Neuronal stem cell (in vitro differentiated cells): ENCODE data around the gene BRAT1.
"Not testable (repeated sequence)": the region's sequence is repeated elsewhere in the genome, so short reads cannot be mapped to it uniquely, and the experiment has no call there.

Source experiments
- DNase-seq: peaks from one replicate; pipeline ENCODE4 v3.0.0-alpha.2; 2013; ENCODE audit warnings: low spot score
- H2AFZ ChIP-seq: one replicate; pipeline ENCODE4 v1.6.1; 2013; ENCODE audit warnings: mild to moderate bottlenecking, low read length, inconsistent platforms
- H2AK5ac ChIP-seq: 2 replicates; pipeline ENCODE4 v1.6.1; 2013; ENCODE audit warnings: low read depth, mild to moderate bottlenecking, inconsistent platforms, low read length, moderate library complexity, mixed read lengths
- H2BK120ac ChIP-seq: 2 replicates; pipeline ENCODE4 v1.6.1; 2013; ENCODE audit warnings: low read depth, mild to moderate bottlenecking, inconsistent platforms, low read length, moderate library complexity, mixed read lengths
- H2BK12ac ChIP-seq: one replicate; pipeline ENCODE4 v1.6.1; 2013; ENCODE audit warnings: low read length, inconsistent platforms
- H2BK15ac ChIP-seq: 2 replicates; pipeline ENCODE4 v1.6.1; 2013; ENCODE audit warnings: mild to moderate bottlenecking, low read length, inconsistent platforms, mixed read lengths
- H2BK5ac ChIP-seq: one replicate; pipeline ENCODE4 v1.6.1; 2013; ENCODE audit warnings: inconsistent platforms, mild to moderate bottlenecking, low read length, moderate library complexity
- H3K14ac ChIP-seq: one replicate; pipeline ENCODE4 v1.6.1; 2013; ENCODE audit warnings: low read length, inconsistent platforms
- H3K18ac ChIP-seq: 2 replicates; pipeline ENCODE4 v1.6.1; 2013; ENCODE audit warnings: low read length, inconsistent platforms
- H3K23ac ChIP-seq: 2 replicates; pipeline ENCODE4 v1.6.1; 2013; ENCODE audit warnings: low read depth, mild to moderate bottlenecking, mixed read lengths, low read length, inconsistent platforms; ENCODE audit not compliant: poor library complexity
- H3K27ac ChIP-seq: replicated peaks from 3 replicates; pipeline ENCODE4 v1.5.1; 2013; ENCODE audit warnings: low read length, inconsistent platforms
- H3K27me3 ChIP-seq, 3 experiments: 2 replicates each; pipeline ENCODE4 v1.6.1; 2013; ENCODE audit warnings: low read length in 3 of 3, mild to moderate bottlenecking in 2 of 3, inconsistent platforms in 1 of 3, low read depth in 1 of 3, mixed read lengths in 1 of 3, moderate library complexity in 1 of 3; ENCODE audit not compliant: control insufficient read depth in 3 of 3, insufficient read depth in 3 of 3
- H3K36me3 ChIP-seq, 2 donors: replicated peaks in 1 of 2; 2 replicates each; pipeline ENCODE4 v1.6.1; 2013; ENCODE audit warnings: low read length in 2 of 2; ENCODE audit not compliant: control insufficient read depth in 2 of 2, insufficient read depth in 2 of 2
- H3K4ac ChIP-seq: 2 replicates; pipeline ENCODE4 v1.6.1; 2013; ENCODE audit warnings: inconsistent platforms, mild to moderate bottlenecking, low read length, moderate library complexity
- H3K4me1 ChIP-seq, 2 donors: 1 replicate in 1 of 2; 2 replicates in 1 of 2; pipeline ENCODE4 v1.6.1; 2013; ENCODE audit warnings: low read length in 2 of 2, low read depth in 1 of 2; ENCODE audit not compliant: control insufficient read depth in 2 of 2, insufficient read depth in 1 of 2
- H3K4me2 ChIP-seq: one replicate; pipeline ENCODE4 v1.6.1; 2013; ENCODE audit warnings: mild to moderate bottlenecking, low read length, inconsistent platforms; ENCODE audit not compliant: insufficient read depth, poor library complexity, severe bottlenecking
- H3K4me3 ChIP-seq, 2 donors: 2 replicates each; pipeline ENCODE4 v1.5.1; 2013; ENCODE audit warnings: low read length in 2 of 2, mild to moderate bottlenecking in 2 of 2, inconsistent platforms in 1 of 2, moderate library complexity in 1 of 2
- H3K79me1 ChIP-seq: one replicate; pipeline ENCODE4 v1.6.1; 2013; ENCODE audit warnings: low read depth, mild to moderate bottlenecking, inconsistent platforms, low read length, moderate library complexity
- H3K9ac ChIP-seq: one replicate; pipeline ENCODE4 v1.6.1; 2013; ENCODE audit warnings: mild to moderate bottlenecking, low read depth, low read length, inconsistent platforms; ENCODE audit not compliant: poor library complexity
- H3K9me3 ChIP-seq, 2 donors: replicated peaks in 1 of 2; 2 replicates each; pipeline versions ENCODE3 to v1.6.1; 2013; ENCODE audit warnings: low read length in 2 of 2, mild to moderate bottlenecking in 2 of 2, inconsistent platforms in 1 of 2, low read depth in 1 of 2, mixed read lengths in 1 of 2, moderate library complexity in 1 of 2; ENCODE audit not compliant: control insufficient read depth in 2 of 2, insufficient read depth in 1 of 2
- H4K8ac ChIP-seq: one replicate; pipeline ENCODE4 v1.6.1; 2013; ENCODE audit warnings: low read depth, mild to moderate bottlenecking, inconsistent platforms, low read length, moderate library complexity
- H4K91ac ChIP-seq: one replicate; pipeline ENCODE4 v1.6.1; 2013; ENCODE audit warnings: low read length, low read depth, mild to moderate bottlenecking, inconsistent platforms; ENCODE audit not compliant: poor library complexity
- WGBS, 2 donors: extraction: QIAGEN DNeasy Blood & Tissue Kit; methylation state at CpG; one replicate each; pipeline ENCODE4 v1.1.7; 2013; ENCODE audit warnings: missing lambda C conversion rate in 2 of 2, mixed read lengths in 1 of 2; ENCODE audit not compliant: insufficient read length in 2 of 2, insufficient replicate concordance in 1 of 2; ENCODE audit errors: extremely low coverage in 2 of 2; 5-methylcytosine and 5-hydroxymethylcytosine counted together

BRAT1 gene

DNA sequence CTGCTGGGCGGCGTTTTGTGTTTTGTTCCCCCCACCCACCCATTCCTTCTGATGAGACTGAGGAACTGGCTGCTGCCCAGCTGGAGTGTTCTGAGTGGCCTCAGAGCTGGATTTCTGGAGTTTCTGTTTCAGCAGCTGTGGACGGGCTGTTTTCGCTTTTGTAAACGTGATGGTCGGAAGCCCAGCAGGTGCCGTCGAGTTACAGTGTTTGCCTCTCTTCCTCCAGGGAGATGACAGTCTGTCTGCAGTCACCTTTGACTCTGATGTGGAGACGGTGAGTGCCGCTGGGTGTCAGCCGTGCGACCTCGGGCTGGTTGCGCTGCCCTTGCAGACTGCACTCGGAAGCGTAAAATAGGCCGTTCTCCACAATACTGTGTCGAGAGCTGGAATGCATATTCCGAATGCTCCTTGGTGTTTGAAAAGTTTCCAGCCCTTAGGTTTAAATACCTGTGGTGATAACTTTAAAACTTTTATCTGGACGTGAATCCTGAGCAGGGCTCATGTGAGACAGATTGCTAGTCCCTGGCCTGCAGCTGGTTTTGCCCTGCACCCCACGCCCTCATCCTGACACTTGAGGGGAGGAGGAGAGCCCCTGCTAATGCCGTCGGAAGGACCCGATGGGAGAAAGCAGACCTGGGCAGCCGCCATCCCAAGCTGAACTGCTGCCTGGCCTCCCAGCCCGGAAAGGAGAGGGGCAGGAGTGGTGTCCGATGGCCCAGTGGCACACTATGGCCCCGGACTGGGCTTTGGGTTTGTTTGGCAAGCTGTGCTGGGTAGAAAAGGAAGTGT is 11.8 kb upstream of the BRAT1 start:
- H3K18ac ChIP-seq: peak overlapping the region; percentile 57
- peak overlapping the region; percentile 42 for H2BK15ac ChIP-seq
- H3K4me3 ChIP-seq: no peak overlapping the region

DNA sequence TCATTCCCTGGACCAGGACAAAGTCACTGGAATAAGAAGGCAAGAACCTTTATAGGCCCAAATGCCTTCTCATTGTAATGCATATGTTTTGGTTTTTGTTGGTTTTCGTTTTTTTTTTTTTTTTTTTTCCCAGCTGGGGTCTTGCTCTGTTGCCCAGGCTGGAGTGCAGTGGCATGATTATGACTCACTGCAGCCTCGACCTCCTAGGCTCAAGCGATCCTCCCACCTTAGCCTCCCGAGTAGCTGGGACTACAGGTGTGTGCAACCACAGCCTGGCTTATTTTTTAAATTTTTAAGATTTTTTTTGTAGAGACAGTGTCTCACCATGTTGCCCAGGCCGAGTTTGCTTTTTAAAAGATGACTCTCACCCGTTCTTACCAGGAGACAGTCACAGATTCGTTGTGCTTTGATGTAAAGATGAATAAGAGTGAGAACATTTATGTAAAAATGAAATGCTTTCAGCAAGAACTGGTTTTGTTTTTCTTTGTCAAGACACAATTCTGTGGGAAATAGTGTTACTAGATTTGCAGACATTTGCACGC is 11.1 kb upstream of the BRAT1 start:
- no peak overlapping the region for H3K27ac ChIP-seq
- no peak overlapping the region for H3K14ac ChIP-seq
- WGBS, 2 donors: no CpG with 5 or more reads among the region's 8 CpGs
- H3K23ac ChIP-seq: no peak overlapping the region
- H2BK120ac ChIP-seq: no peak overlapping the region
- peak overlapping the region; percentile 41 for H2AK5ac ChIP-seq
- no peak overlapping the region for H2BK15ac ChIP-seq
- H4K91ac ChIP-seq: no peak overlapping the region
- no peak overlapping the region for H3K4ac ChIP-seq
- no peak overlapping the region for H3K9ac ChIP-seq
- H2AFZ ChIP-seq: no peak overlapping the region
- H3K18ac ChIP-seq: no peak overlapping the region
- no peak overlapping the region for H3K4me3 ChIP-seq
- DNase-seq: no peak
- H3K4me1 ChIP-seq: peaks cover 22 to 25% of the 10 kb centered on the region in 2 donors
- H3K79me1 ChIP-seq: no peaks in the 10 kb centered on the region
- no peak overlapping the region for H2BK5ac ChIP-seq
- H3K36me3 ChIP-seq: peaks cover 0 to 3% of the 10 kb centered on the region in 2 donors
- H3K9me3 ChIP-seq: no peaks in the 10 kb centered on the region
- H3K4me2 ChIP-seq: no peak overlapping the region
- no peak overlapping the region for H2BK12ac ChIP-seq
- H3K27me3 ChIP-seq: no peaks in the 10 kb centered on the region
- H4K8ac ChIP-seq: no peak overlapping the region

More for the DNA sequence above, 11.8 kb upstream of the BRAT1 start:
- no peak overlapping the region for H4K91ac ChIP-seq
- H4K8ac ChIP-seq: no peak overlapping the region
- H2BK12ac ChIP-seq: peak overlapping the region; percentile 5
- H3K9ac ChIP-seq: peak overlapping the region; percentile 63
- DNase-seq: no peak
- H2BK5ac ChIP-seq: no peak overlapping the region
- no peak overlapping the region for H3K4ac ChIP-seq
- no peaks in the 10 kb centered on the region for H3K27me3 ChIP-seq
- H2AFZ ChIP-seq: peak overlapping the region; percentile 18
- H3K79me1 ChIP-seq: peaks cover under 1% of the 10 kb centered on the region
- H3K4me2 ChIP-seq: no peak overlapping the region
- H3K27ac ChIP-seq: peak overlapping the region; percentile 29
- H3K14ac ChIP-seq: no peak overlapping the region
- no peak overlapping the region for H2BK120ac ChIP-seq
- peaks cover 22 to 25% of the 10 kb centered on the region in 2 donors for H3K4me1 ChIP-seq
- H3K23ac ChIP-seq: peak overlapping the region; percentile 40
- H3K36me3 ChIP-seq: peaks cover 0 to 8% of the 10 kb centered on the region in 2 donors
- H2AK5ac ChIP-seq: peak overlapping the region; percentile 72
- no CpG with 5 or more reads among the region's 28 CpGs for WGBS, 2 donors
- no peaks in the 10 kb centered on the region for H3K9me3 ChIP-seq

DNA sequence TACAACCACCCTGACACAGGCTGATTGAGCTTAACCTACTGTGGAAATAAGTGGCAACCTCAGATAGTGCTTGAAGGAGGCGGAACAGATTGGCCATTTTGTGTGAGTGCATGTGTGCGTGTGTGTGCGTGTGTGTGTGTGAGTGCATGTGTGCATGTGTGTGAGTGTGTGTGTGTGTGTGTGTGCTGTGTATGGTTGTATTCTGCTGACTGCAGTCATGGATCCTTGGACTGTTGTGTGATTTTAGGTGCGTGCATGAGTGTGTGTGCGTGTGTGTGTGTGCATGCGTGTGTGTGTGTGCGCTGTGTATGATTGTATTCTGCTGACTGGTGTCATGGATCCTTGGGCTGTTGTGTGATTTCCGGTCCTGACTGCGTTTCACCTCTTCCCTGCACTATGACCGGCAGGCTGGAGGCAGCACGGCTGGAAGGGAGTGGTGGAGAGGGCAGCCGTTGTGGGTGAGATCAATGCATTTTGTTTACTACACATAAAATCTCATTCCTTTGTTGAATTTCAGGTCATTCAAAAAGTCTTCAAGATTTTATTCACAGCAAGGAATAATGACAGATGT is 9.7 kb upstream of the BRAT1 start:
- H3K4me2 ChIP-seq: no peak overlapping the region
- H3K4me1 ChIP-seq: peaks cover 22 to 25% of the 10 kb centered on the region in 2 donors
- H2BK12ac ChIP-seq: no peak overlapping the region
- H3K4ac ChIP-seq: no peak overlapping the region
- H2BK5ac ChIP-seq: no peak overlapping the region
- no peak overlapping the region for H2BK120ac ChIP-seq
- no peak overlapping the region for H3K4me3 ChIP-seq
- H3K79me1 ChIP-seq: no peaks in the 10 kb centered on the region
- no peak overlapping the region for H2AFZ ChIP-seq
- no peak overlapping the region for H4K91ac ChIP-seq
- H3K27me3 ChIP-seq: no peaks in the 10 kb centered on the region
- H3K9me3 ChIP-seq: no peaks in the 10 kb centered on the region
- peaks cover 0 to 3% of the 10 kb centered on the region in 2 donors for H3K36me3 ChIP-seq
- no peak overlapping the region for H3K18ac ChIP-seq
- DNase-seq: no peak
- no peak overlapping the region for H3K14ac ChIP-seq
- no peak overlapping the region for H3K9ac ChIP-seq
- no CpG with 5 or more reads among the region's 12 CpGs for WGBS, 2 donors
- peak overlapping the region; percentile 58 for H3K23ac ChIP-seq
- no peak overlapping the region for H2BK15ac ChIP-seq
- no peak overlapping the region for H2AK5ac ChIP-seq
- H4K8ac ChIP-seq: no peak overlapping the region
- no peak overlapping the region for H3K27ac ChIP-seq

DNA sequence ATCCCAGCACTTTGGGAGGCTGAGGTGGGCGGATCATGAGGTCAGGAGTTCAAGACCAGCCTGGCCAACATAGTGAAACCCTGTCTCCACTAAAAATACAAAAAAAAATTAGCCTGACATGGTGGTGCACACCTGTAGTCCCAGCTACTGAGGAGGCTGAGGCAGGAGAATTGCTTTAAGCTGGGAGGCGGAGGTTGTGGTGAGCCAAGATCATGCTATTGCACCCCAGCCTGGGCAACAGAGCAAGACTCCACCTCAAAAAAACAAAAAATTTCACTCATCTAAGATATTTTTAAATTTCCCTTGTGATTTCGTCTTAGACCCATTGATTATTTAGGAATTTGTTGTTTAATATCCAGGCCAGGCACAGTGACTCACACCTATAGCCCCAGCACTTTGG is 8.6 kb upstream of the BRAT1 start:
- H3K18ac ChIP-seq, H2BK12ac ChIP-seq, H2AK5ac ChIP-seq, H3K27me3 ChIP-seq, DNase-seq, H3K27ac ChIP-seq, H3K23ac ChIP-seq, H3K14ac ChIP-seq, H3K9ac ChIP-seq, H2AFZ ChIP-seq, H3K4ac ChIP-seq, H3K79me1 ChIP-seq, H2BK15ac ChIP-seq, H3K4me2 ChIP-seq, H3K36me3 ChIP-seq, H4K91ac ChIP-seq, H4K8ac ChIP-seq, H3K9me3 ChIP-seq, H2BK120ac ChIP-seq, H2BK5ac ChIP-seq, H3K4me3 ChIP-seq: not testable (repeated sequence)
- H3K4me1 ChIP-seq: peaks cover 16 to 18% of the 10 kb centered on the region in 2 donors
- no CpG with 5 or more reads among the region's 3 CpGs for WGBS, 2 donors
